ENCODE results near the gene COPB1.

COPB1 gene

DNA sequence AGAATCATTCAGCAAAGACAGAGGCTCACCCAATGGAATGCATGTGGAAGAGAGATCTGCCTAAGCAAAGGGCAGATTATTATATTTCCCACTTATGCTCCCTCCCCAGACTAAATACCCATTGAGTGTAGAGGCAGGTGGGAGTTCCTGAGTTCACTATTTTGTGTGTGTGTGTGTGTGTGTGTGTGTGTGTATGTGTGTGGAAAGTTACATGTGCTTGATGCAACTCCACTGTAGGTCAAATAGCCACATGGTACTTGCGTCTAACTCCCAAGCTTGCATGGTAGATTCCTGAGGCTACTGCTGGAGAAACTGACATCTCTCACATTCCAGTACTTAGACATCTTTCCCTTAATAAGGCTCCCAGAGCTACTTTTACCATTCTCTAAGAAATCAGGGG is 3.4 kb upstream of the COPB1 start:
- DNase-seq: no peak

DNA sequence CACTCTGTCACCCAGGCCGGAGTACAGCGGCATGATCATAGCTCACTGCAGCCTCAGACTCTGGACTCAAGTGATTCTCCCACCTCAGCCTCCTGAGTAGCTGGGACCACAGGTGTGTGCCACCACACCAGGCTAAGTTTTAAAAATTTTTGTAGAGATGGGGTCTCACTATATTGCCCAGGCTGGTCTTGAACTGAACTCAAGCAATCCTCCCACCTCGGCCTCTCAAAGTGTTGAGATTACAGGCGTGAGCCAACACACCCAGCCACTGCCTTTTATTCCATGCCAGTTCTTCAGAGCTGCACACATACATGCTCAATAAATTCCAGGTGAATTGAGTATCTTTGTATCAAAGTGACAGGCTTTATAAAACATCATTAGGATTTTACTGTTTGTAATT is 2.4 kb upstream of the COPB1 start:
- no peak for DNase-seq

DNA sequence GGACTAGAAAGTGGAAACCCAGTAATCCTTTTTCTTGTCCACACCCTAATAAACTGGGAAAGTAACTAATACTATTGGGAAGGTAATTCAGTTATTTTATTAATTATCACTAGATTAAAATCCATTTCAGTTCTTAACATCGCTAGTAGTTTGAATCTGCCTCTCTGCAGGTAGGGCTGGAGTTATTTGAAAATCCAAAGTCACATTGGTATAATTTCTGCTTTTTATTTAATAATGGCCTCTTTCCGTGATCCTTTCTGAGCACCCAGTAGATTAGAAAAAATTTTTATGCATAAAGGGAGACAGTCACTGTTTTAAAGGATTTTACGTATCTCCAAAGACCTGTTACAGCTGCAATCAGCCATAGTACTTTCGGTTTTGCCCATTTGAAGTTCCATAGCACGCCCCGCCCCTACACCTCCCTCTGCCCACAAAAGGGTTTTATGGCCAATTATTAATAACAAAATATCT is 605 bp upstream of the COPB1 start:
- DNase-seq: peak; percentile 72

DNA sequence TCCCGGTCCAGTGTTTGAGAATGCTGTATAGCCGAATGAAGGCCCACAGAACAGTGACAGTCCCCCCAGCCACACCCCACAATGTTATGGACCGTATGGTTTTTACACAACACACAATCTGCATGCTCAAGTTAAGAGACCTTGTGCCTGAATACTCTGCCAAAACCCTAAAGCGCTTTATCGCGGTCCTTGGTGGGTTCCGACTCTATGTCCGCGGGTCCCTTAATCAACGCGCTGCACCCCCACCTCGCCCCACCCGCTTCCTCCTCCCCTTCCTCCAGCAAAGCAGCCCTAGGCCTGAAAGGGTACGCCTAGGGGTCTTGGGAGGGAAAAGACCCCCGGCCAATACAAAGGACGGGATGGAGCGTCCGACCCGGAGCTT is 442 bp downstream of the COPB1 start:
- DNase-seq: peak; percentile 45

DNA sequence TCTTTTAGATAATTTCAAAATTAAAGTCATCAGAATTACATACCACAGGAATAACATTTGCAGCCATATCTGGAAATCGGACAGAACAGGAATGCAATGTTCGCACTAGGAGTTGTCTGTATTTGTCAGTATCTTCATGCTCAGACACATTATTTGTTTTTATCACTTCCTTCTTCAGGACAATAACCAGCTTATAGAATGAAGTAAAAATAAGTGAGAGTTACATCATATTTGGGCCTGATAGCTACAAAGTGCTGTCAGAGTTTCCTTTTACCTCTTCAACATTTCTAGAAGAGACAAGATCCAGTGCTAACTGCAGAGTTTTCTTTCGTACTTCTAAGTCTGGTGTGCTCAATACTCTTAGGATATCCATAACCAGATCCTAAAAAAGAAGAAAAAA is 18.9 kb downstream of the COPB1 start:
- no peak for DNase-seq

DNA sequence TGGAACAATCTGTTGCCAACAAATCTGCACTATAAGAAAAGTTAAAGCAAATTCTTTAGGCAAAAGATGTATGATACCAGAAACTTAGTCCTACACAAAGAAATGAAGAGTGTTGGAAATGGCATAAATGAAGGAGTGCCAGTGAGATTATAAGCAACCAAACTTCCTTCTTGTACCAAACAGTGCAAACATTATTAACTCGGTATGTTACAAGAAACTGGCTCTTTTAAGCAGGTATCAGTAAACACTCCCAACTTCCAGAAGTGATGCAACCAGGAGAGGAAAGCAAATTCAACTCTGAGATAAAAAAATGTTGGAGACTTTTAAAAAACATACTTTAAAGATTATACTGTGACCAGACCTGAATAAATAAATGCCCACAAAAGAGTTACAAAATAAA is 28.5 kb downstream of the COPB1 start:
- DNase-seq: no peak

DNA sequence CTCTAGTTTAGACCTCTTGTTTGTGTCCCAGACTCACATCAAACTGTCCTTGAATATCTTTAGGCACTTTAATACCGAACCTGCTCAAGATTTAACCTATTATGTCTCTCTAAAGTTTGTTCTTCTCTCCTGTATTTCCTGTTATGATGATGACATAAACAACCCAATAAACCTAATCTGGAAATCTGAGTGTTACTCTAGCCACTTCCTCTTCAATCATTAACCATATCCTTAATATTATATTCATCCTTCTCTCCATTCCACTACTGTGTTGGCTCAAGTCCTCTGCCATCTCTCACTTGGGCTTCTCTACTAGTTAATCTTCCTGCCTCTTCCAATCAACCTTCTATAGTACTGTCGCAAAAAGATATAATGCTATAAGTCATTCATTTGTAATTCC is 36.0 kb downstream of the COPB1 start:
- DNase-seq: no peak

DNA sequence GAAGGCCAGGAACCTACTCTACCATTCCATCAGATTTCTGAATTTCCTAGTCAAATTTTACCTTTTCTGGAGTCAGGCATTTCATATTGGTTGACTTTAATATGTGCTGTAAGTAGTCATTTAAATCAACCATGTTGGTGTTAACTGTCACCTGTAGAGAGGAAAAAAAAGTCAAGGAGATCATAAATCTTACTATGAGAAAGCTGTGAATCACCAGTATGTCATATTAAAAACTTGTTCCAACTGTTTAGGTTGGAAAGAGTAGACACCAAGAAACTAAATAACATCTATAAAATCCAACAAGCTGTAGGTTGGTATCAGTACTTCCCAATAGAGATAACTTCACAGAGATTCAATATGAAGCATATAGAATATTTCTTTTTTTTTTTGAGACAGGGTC is 39.5 kb downstream of the COPB1 start:
- DNase-seq: no peak

DNA sequence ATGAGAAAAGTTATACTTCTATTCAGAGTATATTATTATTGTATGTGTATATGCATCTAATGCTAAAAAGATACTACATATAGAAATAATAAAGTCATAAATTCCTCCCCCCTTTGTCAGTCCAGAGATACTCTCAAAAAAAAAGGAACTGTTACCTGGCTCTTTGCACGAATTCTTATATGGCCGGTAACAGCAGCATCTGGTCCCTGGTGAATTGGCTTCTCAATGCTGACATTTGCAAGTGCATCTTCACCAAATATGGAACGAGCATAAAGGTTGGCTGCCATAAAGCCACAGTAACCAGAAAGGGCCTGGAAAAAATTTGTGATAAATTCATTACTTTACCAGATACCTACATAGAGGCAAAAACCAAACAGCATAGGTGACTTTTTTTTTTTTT is 41.2 kb downstream of the COPB1 start:
- no peak for DNase-seq

DNA sequence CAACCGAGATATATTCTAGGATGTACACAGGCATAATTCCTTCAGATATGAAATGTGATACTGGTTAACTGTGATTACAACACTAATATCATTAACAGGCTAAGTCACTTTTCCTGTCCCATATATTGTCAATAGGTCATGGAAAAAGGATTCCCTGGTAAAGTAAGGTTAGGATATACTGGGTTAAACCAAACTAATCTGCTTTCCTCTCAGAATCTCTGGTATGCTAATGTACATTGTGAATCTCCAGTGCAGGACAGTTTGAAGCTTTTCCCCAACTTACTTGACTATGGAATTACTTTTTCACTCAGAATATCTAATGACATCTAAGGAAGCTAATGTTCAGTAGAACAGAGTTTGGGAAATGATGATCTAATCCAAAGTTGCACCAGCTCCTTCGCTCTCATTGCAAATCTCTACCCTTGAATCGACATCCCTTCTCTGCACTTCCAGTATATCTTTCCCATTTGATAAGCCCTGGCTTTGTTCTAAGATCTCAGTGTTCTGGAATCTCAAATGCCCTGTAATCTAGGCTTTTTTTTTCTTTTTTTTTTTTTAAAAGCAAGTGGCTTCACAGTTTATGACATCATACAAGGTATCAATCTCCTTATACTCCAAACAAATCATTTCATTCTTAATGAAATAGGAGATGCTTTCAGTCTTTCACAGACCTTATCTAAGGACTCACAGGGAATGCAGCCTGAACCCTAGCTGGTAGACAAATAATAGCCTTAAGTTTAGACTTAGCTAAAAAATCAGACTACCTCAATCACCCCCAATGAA is 43.8 kb downstream of the COPB1 start:
- no peak for DNase-seq

DNA sequence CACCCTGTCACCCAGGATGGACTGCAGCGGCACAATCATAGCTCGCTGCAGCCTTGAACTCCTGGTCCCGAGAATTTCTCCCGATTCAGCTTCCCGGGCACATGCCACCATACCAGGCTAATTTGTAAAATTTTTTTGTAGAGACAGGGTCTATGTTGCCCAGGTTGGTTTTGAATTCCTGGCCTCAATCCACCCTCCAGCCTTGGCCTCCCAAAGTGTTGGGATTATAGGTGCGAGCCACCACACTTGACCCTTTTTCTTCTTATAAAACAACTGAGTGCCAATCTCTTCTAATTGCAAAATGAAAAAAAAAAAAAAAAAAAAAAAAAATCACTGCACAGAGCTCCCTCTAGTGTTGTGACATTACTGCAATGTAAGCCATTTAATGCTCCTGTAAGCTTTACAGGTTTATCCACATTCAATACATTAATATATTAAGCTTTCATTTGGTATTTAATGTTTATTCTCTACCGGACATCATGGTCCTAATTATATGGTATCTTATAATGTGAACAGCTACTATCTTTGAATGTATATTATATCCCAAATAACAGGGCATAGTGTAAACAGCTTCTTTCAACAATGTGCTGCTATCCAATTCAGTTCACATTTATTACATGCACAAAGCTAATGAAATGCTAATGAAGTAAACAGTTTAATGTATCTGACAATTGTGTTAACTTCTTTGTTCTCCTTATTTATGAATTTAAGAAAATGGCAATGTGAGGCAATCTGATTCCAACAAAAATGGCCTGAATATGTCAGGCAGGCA is 44.6 kb downstream of the COPB1 start:
- peak; percentile 26 for DNase-seq

DNA sequence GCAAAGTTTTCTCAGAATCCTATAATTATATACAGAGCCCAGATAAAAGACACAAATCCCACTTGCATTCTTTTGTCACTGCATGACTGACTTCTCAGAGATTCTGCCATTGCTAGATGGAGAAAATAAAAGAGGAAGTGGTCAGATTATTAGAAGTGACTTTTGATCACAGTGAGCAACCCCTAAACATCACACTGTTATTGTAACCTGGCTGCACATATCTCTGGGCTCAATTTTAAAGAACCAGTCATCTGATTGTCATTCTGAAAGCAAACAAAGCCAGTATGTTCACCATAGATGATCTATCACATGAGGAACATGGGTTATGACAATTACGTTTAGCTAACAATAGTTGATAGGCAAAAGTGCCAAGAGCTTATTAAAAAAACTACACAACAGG is 47.8 kb downstream of the COPB1 start:
- no peak for DNase-seq

DNA sequence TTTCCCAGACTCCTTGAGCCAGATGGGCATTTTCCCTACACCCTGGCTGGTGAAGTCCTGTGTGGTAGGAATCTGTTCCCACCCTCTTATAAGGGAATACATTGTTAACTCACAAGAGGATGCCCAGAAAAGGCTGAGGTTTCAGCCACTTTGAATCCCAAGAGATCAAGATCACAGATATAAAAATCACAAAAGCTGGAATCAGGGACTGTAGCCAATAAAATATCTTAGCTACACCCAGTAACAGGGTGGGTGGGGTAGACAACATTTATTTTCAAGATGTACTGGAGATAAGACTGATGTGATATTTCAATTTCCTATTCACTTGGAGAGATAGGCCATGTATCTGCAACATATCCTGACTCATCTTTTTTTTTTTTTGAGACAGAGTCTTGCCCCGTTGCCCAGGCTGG is 50.3 kb downstream of the COPB1 start:
- no peak for DNase-seq

DNA sequence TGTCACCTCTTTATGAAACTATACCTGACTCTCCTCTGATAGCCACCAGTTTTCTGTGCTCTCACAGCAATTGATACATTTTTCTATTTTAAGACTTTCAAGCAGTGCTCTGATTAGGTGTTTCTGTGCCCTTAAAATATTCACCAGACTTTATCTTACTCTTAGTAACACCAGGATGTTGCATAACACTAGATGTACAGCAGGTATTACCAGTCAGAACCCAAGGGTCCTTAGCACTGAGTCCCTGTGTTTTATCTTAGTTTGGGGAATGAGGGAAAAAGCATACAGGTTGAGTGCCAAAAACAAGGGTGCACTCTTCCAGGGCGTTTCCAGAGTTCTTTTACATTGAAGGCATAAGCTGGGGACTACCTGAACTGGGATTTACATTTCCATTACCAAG is 51.4 kb downstream of the COPB1 start:
- DNase-seq: no peak

DNA sequence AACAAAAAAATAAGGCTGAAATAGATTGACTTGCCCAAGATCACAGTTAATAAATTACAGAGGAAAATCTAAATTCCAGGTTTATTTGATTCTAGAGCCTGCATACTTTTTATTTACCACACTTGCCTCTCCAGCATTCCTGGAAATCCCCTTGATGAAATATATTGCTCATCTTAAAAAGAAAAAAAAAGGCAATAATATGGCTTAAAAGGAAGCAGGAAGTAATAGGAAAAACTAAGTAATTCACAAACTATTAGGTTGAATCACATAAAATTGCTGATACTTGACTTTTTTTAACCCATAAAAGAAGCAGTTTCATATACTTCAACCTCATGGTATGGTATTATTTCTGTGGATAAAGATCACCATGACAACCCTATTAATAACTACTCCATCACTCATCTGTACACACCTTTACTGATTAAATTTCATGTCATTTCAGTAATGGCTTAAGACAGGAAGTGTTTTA is 52.9 kb downstream of the COPB1 start:
- DNase-seq: no peak

DNA sequence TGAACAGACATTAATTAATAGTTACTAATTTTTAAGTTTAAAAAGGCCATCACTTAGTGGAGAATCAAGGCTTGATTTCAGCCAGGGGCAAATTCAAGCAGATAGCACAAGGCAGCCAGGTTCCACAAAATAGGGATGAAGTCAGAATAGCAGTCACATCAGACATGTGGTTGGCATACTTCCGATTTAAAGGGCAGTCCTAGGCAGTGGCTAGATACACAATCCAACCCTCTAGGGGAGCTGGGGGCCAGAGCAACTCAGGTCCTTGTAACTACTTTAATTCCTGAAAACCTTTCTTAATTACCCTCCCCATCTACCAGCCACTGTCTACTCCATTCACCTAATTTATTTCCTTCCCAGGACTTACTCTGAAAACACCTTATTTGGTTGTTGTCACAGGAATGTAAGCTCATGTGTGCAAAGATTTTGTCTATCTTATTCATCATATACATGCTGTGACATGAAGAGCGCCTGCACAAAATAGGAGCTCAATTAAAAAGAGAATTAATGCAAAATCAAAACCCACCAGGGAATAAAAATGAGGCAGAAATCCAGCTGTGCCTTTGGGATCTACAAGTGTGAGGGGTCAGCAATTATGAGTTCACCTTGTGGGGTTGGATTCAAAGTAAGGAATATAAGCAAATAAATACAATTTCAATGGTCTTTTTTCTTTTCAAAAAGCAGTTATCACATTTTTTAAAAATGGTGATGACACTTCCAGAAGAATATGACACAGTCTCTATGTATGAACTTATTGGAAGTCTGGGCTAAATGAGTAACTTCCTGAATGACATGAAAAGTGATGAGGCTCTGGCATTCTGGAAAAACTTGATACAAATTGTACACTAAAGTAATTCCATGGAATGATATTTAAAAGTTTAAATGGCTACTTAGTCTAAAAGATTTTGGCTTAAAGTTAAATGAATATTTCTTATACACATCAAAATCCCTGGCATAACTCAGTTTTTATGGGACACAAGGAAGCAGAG is 53.8 kb downstream of the COPB1 start:
- no peak for DNase-seq

DNA sequence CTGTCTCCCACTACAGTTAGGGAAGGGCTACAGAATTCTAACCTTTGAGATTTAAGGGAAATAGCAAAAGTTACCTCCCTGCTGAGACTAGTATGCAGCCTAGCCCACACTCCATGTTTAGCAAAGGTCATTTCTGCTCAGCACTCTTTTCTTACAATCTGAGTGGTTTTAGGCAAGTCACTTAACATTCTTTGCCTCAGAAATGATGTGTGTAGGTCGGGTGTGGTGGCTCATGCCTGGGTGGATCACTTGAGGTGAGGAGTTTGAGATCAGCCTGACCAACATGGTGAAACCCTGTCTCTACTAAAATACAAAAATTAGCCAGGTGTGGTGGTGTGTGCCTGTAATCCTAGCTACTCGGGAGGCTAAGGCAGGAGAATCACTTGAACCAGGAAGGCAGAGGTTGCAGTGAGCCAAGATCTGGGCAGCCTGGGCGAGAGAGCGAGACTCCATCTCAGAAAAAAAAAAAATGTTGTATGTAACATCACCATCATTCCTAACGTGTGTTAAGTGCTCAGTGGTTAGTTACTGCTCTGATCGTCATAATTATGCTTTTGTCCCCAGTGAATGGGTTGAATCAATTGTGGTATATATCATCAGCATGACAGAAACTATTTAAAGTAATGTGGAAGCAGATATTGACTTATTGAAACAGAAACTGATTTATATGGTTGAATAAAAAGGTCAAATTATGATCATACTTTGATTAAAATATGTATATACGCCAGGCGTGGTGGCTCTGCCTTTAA is 55.0 kb downstream of the COPB1 start:
- no peak for DNase-seq

DNA sequence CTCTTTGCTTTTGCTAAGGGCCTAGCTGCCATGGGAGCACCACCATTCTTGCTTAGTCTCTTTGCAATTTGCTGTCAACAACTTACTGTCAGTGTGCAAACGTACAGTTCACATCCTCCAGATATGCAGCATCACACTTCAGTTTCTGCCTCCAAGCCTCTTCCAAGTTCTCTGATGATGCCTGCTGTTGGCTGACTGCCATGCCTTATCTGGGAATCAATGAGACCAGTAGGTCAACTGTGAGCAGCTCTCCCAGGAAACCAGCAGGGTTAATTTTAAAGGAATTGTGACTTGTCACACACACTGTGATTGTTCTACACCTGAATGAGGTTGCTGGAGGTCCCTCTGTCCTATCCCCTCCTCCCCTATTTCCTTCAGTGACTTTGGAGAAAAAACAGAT is 56.0 kb downstream of the COPB1 start:
- DNase-seq: no peak

DNA sequence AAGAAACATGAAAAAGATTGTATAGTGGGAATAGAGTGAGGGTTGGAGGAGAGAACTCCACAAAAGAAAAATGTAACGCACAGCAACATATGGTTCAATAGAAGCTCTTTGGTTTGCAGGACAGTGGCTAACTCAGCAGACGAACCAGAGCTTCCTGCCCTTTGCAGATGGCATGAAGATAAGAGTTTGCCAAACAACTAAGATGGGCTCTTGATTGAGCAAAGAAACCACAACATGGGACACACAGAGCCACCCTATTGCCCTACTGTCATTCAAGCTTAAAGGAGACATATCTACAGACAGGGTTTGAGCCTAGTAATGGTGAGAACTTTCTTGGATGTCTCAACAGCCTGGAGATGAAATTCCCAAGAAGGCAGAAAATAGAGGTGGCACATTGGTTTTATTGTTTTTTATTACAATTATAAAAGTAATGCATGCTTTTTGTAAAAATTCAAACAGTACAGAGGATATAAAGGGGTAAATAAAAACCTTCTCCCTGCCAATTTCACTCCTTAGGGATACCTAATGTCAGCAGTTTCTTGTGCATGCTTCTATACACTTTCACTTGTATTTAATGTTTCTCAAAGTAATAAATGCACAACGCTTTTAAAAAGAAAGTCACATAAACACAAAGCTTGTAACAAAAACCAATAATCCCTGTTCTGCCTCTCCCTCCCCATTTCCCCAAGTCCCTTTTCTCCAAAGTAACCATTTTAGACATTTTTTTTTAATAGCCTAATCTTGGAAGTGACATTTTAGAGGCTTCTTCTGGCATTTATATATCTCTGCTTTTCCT is 63.7 kb downstream of the COPB1 start:
- peak; percentile 24 for DNase-seq

DNA sequence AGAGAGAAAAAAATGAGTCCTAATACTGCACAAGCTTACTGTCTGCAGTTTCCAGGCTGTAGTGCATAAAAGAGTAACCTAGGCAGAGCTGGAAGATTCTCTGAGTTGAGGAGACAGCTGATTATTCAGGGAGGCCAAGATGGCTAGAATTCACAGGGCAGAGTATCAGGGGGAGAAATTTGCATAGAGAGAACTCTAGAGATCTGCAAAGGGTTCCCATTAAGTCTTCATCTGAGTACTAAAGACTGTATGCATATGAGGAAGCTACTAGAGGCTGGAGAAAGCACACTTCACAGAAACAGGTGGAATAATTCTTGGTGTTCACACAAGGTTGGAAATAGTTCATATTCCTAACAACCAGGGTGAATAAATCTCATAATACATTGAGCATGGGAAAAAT is 74.0 kb downstream of the COPB1 start:
- DNase-seq: no peak

DNA sequence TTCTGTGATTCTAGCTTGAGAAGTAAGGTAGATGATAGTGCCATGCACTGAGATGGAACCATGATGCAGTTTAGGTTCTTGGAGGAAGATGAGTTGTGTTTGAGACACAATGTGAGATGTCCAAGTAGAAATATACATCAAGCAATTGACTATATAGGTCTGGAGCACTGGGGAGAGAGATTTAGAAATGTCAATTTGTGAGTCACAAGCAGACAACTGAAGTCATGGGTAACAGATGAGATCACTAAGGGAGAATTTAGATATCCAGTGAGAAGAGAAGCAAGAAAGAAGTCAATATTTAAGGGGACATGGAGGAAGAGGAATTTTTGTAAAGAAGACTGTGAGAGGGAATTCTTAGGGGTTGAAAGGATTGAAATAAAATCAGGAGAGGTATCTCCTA is 75.5 kb downstream of the COPB1 start:
- no peak for DNase-seq

DNA sequence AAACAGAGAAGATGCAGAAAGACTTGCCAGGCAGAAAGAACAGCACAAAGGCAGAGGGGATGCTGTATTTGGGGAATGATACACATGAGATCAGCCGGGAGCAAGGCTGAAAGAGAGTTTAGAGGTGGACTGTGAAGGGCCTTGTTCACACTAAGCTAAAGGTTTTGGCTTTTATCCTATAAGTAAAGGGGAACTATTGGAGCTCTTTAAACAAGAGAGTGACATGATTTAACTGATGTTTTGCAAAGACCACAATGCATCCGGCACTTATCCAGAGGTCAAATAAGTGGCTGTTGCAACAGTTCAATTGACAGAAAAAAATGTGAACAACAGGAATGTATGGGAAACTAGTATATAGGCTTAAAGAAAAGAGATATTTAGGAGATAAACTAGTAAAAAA is 76.0 kb downstream of the COPB1 start:
- DNase-seq: no peak

All from CD4-positive, alpha-beta T cell treated with Interleukin-12 subunit alpha and Interleukin-12 subunit beta, for 1 hour (primary cell).